NB4 (cell line): ENCODE data around the gene GARIN5B.
"Not testable (repeated sequence)": the region's sequence is repeated elsewhere in the genome, so short reads cannot be mapped to it uniquely, and the experiment has no call there.

ENCODE experiments used
- DNase-seq: peaks from one replicate; pipeline ENCODE4 v3.0.0; 2010; ENCODE audit warnings: low read depth
- H3K4me3 ChIP-seq: one replicate; pipeline ENCODE4 v1.5.1; 2011; ENCODE audit warnings: mild to moderate bottlenecking, low read depth, low read length, moderate library complexity
- CTCF ChIP-seq: IDR thresholded peaks from one replicate; pipeline ENCODE4 v1.5.1; 2012; ENCODE audit warnings: low read depth, low read length
- MAX ChIP-seq: IDR thresholded peaks from 2 replicates; pipeline ENCODE4 v1.6.1; 2011; ENCODE audit warnings: low read depth, low read length
- MYC ChIP-seq: IDR thresholded peaks from 2 replicates; pipeline ENCODE4 v1.6.1; 2011; ENCODE audit warnings: low read depth, low read length
- POLR2A ChIP-seq: IDR thresholded peaks from 2 replicates; pipeline ENCODE4 v1.6.1; 2011; ENCODE audit warnings: mild to moderate bottlenecking; ENCODE audit not compliant: insufficient read length; ENCODE audit errors: extremely low read depth

The GARIN5B gene

GRCh38 chr19:55362990-55363716 lies at the start of gene GARIN5B:
TSS of gene GARIN5B (minus strand) at chr19:55363260. CDS start at chr19:55363066, 194 bp downstream.
- no peak for TF ChIP-seq CTCF
- no peak for TF ChIP-seq POLR2A
- TF ChIP-seq MYC = no peak
- H3K4me3 ChIP-seq = no peak within 1 kb of the TSS
- DNase-seq = no peak

GRCh38 chr19:55410168-55410567 lies 47.1 kb upstream of the GARIN5B start:
- H3K4me3 ChIP-seq = no peak overlapping the region
- no peak for DNase-seq
- no peak for TF ChIP-seq CTCF
- TF ChIP-seq POLR2A = no peak
- TF ChIP-seq MYC = no peak
- TF ChIP-seq MAX = no peak

DNA sequence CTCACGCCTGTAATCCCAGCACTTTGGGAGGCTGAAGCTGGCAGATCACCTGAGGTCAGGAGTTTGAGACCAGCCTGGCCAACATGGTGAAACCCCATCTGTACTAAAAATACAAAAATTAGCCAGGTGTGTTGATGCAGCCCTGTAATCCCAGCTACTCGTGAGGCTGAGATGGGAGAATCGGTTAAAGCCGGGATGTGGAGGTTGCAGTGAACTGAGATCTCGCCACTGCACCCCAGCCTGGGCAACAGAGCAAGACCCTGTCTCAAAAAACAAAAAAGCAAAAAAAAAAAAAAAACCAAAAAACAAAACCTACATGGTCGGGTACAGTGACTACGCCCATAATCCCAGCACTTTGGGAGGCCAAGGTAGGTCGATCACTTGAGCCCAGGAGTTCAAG lies 46.1 kb upstream of the GARIN5B start:
- H3K4me3 ChIP-seq, DNase-seq: not testable (repeated sequence)

- no peak for DNase-seq
- no peak overlapping the region for H3K4me3 ChIP-seq
- TF ChIP-seq POLR2A (no peak), MAX (no peak), MYC (no peak), CTCF (no peak)
Measured at GRCh38 chr19:55408533-55408872, 45.4 kb upstream of the GARIN5B start.

- peak; percentile 96 for TF ChIP-seq MYC
- no peak for TF ChIP-seq CTCF
- TF ChIP-seq POLR2A = peak; percentile 20
- peak; percentile 86 for TF ChIP-seq MAX
- peak; percentile 98 for DNase-seq
- H3K4me3 ChIP-seq = no peak overlapping the region
Measured at GRCh38 chr19:55407800-55408532, 44.9 kb upstream of the GARIN5B start.

DNA sequence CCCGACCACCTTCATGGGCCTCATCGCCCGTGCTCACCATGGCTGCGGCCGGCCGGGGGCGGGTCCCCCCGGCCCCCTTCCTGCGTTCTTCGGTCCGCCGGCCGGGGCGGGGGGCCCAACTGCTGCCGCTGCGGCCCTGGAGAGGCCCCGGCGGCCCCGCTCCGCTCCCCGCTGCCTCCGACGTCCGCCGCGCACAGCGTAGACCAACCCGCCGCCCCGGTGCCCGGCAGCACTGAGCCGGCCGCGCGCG lies 44.4 kb upstream of the GARIN5B start, which contains the start of gene UBE2S:
UBE2S (minus strand) TSS at position 239 of the 250 bp plus-strand sequence; CDS start at position 40, 199 bp downstream.
- not testable (repeated sequence) for DNase-seq
- H3K4me3 ChIP-seq = peak within 1 kb of the TSS; percentile 82
- TF ChIP-seq POLR2A = peak; percentile 95

DNA sequence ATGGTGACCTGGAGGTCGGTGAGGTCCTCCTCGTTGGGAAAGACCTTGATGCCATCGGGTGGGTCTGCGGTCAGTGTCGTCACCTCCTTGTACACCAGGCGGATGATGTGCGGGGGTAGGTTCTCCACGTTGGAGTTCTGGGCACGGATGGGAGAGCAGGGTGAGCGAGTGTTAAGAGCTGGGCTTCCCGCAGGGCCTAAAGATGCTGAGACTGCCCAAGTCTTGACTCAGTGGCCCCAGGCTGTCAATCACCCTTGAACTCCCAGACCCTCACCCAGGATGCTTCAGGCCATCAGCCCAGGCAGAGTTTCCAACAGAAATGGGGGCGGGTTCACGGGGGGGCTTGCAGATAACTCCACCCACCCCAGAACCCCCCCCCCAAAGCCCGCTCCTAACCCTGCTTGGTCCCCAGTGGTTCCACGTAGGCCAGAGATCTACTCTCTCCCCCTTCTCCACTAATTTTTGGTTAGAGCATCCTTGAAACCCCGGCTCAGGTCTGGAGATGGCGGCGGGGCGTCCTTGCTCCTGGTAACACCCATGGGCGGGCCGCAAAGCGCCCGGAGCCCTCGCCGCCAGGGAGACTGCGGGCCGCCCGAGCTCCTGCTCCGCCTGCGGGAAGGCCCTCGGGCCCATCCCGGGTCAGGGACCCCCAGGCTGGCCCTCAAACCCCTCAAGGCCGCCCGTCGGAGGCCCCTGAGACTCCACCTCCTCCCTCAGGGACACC lies 43.9 kb upstream of the GARIN5B start:
- TF ChIP-seq MYC (no peak), POLR2A (no peak), MAX (no peak)
- DNase-seq = peak; percentile 45
- peak overlapping the region; percentile 82 for H3K4me3 ChIP-seq
